SH-SY5Y (cell line): Measurements from ENCODE around the gene EVI2B.

Experiments used
- GATA2 ChIP-seq: IDR thresholded peaks from 2 replicates; pipeline ENCODE4 v1.6.1; 2011; ENCODE audit warnings: mild to moderate bottlenecking, low read depth, low read length
- GATA3 ChIP-seq: IDR thresholded peaks from 2 replicates; pipeline ENCODE4 v1.6.1; 2011; ENCODE audit warnings: low read depth, mild to moderate bottlenecking, low read length, moderate library complexity

DNA sequence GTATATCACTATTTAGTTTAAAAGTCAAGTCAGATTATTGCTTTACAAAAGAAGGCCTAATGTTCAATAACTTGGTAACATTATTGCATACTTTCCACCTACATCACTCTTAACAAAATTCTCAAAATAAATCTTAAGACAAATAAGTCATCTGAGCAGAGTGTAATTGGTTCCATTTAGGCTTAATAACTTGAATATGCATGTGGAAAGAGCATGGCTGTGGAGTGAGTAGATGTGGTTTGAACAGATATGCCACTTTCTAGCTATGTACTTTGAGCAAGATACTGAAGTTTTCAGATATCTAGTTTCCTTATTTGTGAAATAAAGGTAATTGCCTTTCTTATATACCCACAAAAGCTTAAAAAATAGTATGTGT is 14.3 kb upstream of the EVI2B start:
- no peak for TF ChIP-seq GATA2
- TF ChIP-seq GATA3: no peak
